Measurements from ENCODE around the gene CASTOR1. TPM values are rescaled to one million over a fixed set of nuclear protein-coding genes. Genes with fewer than 3 reads are reported as not detected.
A peak's percentile ranks its signal among the peaks of the same experiment; 100 is the strongest.

The CASTOR1 gene
- total RNA-seq, 4 donors from 2014 or later, result 1.8 to 11.6 (median 6.0) TPM

- peaks cover 0 to 62% (median 0%) of the 10 kb centered on the region in 3 donors for H3K36me3 ChIP-seq
- H3K27me3 ChIP-seq, result no peaks in the 10 kb centered on the region
- no peaks in the 10 kb centered on the region for H3K9me3 ChIP-seq
- H3K4me3 ChIP-seq, result no peak overlapping the region
- H3K4me1 ChIP-seq, result peaks cover 10 to 60% (median 48%) of the 10 kb centered on the region in 4 donors
- peak overlapping the region; percentile 33 to 89 (median 84) for H3K27ac ChIP-seq
- DNase-seq, result peak in 2 of 3 donors; percentile 73 to 81
- TF ChIP-seq POLR2A (IDR thresholded peaks at IDR 0.05), result no peak
- TF ChIP-seq CTCF (IDR thresholded peaks at IDR 0.05), result no peak
Observed at GRCh38 chr22:30301995-30302809, 12.9 kb upstream of the CASTOR1 start.

GRCh38 chr22:30299322-30299721, 10.0 kb upstream of the CASTOR1 start:
- TF ChIP-seq CTCF (IDR thresholded peaks at IDR 0.05) (no peak), POLR2A (IDR thresholded peaks at IDR 0.05) (no peak)
- no peak overlapping the region for H3K4me3 ChIP-seq
- H3K27me3 ChIP-seq, result no peaks in the 10 kb centered on the region
- peaks cover 0 to 88% (median 0%) of the 10 kb centered on the region in 3 donors for H3K36me3 ChIP-seq
- H3K27ac ChIP-seq, result no peak overlapping the region
- DNase-seq, result no peak
- H3K4me1 ChIP-seq, result peaks cover 0 to 34% (median 28%) of the 10 kb centered on the region in 4 donors
- no peaks in the 10 kb centered on the region for H3K9me3 ChIP-seq

- DNase-seq, result no peak
- H3K9me3 ChIP-seq, result no peaks in the 10 kb centered on the region
- H3K27ac ChIP-seq, result no peak overlapping the region
- TF ChIP-seq POLR2A (IDR thresholded peaks at IDR 0.05), result no peak
- peak in 1 of 6 experiments; percentile 5 for TF ChIP-seq CTCF (IDR thresholded peaks at IDR 0.05)
- H3K4me3 ChIP-seq, result no peak overlapping the region
- H3K27me3 ChIP-seq, result no peaks in the 10 kb centered on the region
- peaks cover 0 to 22% (median 19%) of the 10 kb centered on the region in 4 donors for H3K4me1 ChIP-seq
- peaks cover 0 to 89% (median 0%) of the 10 kb centered on the region in 3 donors for H3K36me3 ChIP-seq
Observed at GRCh38 chr22:30297991-30298701, 8.8 kb upstream of the CASTOR1 start.

- Histone ChIP-seq H3K9me3 (no peaks in the 10 kb centered on the region), H3K4me3 (no peak overlapping the region), H3K36me3 (peaks cover 0 to 92% (median 0%) of the 10 kb centered on the region in 3 donors), H3K27ac (peak overlapping the region in 1 of 4 donors; percentile 46), H3K27me3 (no peaks in the 10 kb centered on the region), H3K4me1 (peaks cover 0 to 16% (median 14%) of the 10 kb centered on the region in 4 donors)
- no peak for DNase-seq
- no peak for TF ChIP-seq CTCF (IDR thresholded peaks at IDR 0.05)
- TF ChIP-seq POLR2A (IDR thresholded peaks at IDR 0.05), result no peak
Observed at GRCh38 chr22:30297276-30297990, 8.1 kb upstream of the CASTOR1 start.

- Histone ChIP-seq H3K36me3 (peaks cover 0 to 95% (median 0%) of the 10 kb centered on the region in 3 donors), H3K9me3 (no peaks in the 10 kb centered on the region), H3K27me3 (no peaks in the 10 kb centered on the region), H3K4me3 (no peak overlapping the region), H3K4me1 (peaks cover 0 to 10% (median 8%) of the 10 kb centered on the region in 4 donors), H3K27ac (peak overlapping the region in 1 of 4 donors; percentile 46)
- no peak for DNase-seq
- no peak for TF ChIP-seq CTCF (IDR thresholded peaks at IDR 0.05)
- no peak for TF ChIP-seq POLR2A (IDR thresholded peaks at IDR 0.05)
Observed at GRCh38 chr22:30296833-30297232, 7.5 kb upstream of the CASTOR1 start.

All from Peyer's patch (tissue), 4 donors.